Mesodermal cell (in vitro differentiated cells): ENCODE results near the gene CASP1.

Source experiments
- H3K27ac ChIP-seq: 2 replicates; pipeline ENCODE4 v1.7.0; 2013; ENCODE audit warnings: mild to moderate bottlenecking, low read depth, low read length, moderate library complexity; ENCODE audit not compliant: severe bottlenecking
- H3K36me3 ChIP-seq: 2 replicates; pipeline ENCODE4 v1.7.1; 2013; ENCODE audit warnings: mild to moderate bottlenecking, low read length, moderate library complexity; ENCODE audit not compliant: control insufficient read depth, insufficient read depth
- H3K4me1 ChIP-seq: one replicate; pipeline ENCODE4 v1.7.1; 2013; ENCODE audit warnings: mild to moderate bottlenecking, low read length; ENCODE audit not compliant: insufficient read depth, control insufficient read depth, poor library complexity, severe bottlenecking
- H3K4me3 ChIP-seq: 2 replicates; pipeline ENCODE4 v1.7.0; 2013; ENCODE audit warnings: low read length, control low read depth, mild to moderate bottlenecking; ENCODE audit not compliant: insufficient read depth, poor library complexity, severe bottlenecking; ENCODE audit errors: extremely low read depth
- H3K9me3 ChIP-seq: 2 replicates; pipeline ENCODE4 v1.7.1; 2013; ENCODE audit warnings: mild to moderate bottlenecking, low read length, moderate library complexity; ENCODE audit not compliant: control insufficient read depth
- WGBS, 2 experiments: methylation state at CpG; one replicate each; pipeline ENCODE4 v1.1.5; 2013; ENCODE audit warnings: missing lambda C conversion rate in 2 of 2; ENCODE audit not compliant: insufficient coverage in 2 of 2; 5-methylcytosine and 5-hydroxymethylcytosine counted together

Gene CASP1

GRCh38 chr11:104984808-104985207 lies 50.1 kb downstream of the CASP1 start:
- WGBS, 2 experiments, result 92% methylated on average over 2 of the region's 3 CpGs; no CpG with 5 or more reads in 1 of the 2 experiments
- Histone ChIP-seq H3K27ac (no peak overlapping the region), H3K4me1 (no peaks in the 10 kb centered on the region), H3K4me3 (no peak overlapping the region), H3K36me3 (no peaks in the 10 kb centered on the region), H3K9me3 (no peaks in the 10 kb centered on the region)

- WGBS, 2 experiments, result 100% methylated on average over 1 of the region's 1 CpG; no CpG with 5 or more reads in 1 of the 2 experiments
These were observed 55.1 kb downstream of the CASP1 start for GRCh38 chr11:104979839-104980238.

More at GRCh38 chr11:104979839-104980238, 55.1 kb downstream of the CASP1 start:
- peaks cover 3% of the 10 kb centered on the region for H3K9me3 ChIP-seq
- no peak overlapping the region for H3K4me3 ChIP-seq
- no peak overlapping the region for H3K27ac ChIP-seq
- no peaks in the 10 kb centered on the region for H3K4me1 ChIP-seq
- no peaks in the 10 kb centered on the region for H3K36me3 ChIP-seq
